Spleen (tissue), 7 donors: ENCODE measurements around the gene SHC4.

Experiments
- POLR2A ChIP-seq, 3 donors: fragments of 450-650 bp; IDR thresholded peaks; one replicate each; pipeline ENCODE4 v1.5.1; 2017; ENCODE audit warnings: antibody characterized with exemption in 3 of 3, mild to moderate bottlenecking in 1 of 3
- POLR2AphosphoS5 ChIP-seq, 3 donors: sonication (generic); formaldehyde crosslinking; IDR thresholded peaks; one replicate each; pipeline ENCODE4 v1.5.1; 2017; ENCODE audit warnings: antibody characterized with exemption in 3 of 3
- TF ChIP-seq, protein P1 (sequence below), 11 experiments: fragments of 200-600 bp in 7 of 11; fragments of 450-650 bp in 4 of 11; sonication (generic) in 4 of 11; IDR thresholded peaks in 8 of 11; conservative IDR thresholded peaks in 3 of 11; 1 replicate in 7 of 11; 2 replicates in 4 of 11; pipeline versions ENCODE4 v1.4.0 to v1.8.0; 2016 to 2021; ENCODE audit warnings: antibody characterized with exemption in 11 of 11, inconsistent platforms in 4 of 11, mild to moderate bottlenecking in 1 of 11
- donor health status: DM: no; HTN: no; CAD: no; lungs with moderate emphysema.
- donor health status: DM: no; HTN: no; CAD: no.
- donor health status: DM: no; HTN: no; CAD: no.

GRCh38 chr15:48905847-48906246 lies 57.9 kb downstream of the SHC4 start:
- TF ChIP-seq, protein P1, sequence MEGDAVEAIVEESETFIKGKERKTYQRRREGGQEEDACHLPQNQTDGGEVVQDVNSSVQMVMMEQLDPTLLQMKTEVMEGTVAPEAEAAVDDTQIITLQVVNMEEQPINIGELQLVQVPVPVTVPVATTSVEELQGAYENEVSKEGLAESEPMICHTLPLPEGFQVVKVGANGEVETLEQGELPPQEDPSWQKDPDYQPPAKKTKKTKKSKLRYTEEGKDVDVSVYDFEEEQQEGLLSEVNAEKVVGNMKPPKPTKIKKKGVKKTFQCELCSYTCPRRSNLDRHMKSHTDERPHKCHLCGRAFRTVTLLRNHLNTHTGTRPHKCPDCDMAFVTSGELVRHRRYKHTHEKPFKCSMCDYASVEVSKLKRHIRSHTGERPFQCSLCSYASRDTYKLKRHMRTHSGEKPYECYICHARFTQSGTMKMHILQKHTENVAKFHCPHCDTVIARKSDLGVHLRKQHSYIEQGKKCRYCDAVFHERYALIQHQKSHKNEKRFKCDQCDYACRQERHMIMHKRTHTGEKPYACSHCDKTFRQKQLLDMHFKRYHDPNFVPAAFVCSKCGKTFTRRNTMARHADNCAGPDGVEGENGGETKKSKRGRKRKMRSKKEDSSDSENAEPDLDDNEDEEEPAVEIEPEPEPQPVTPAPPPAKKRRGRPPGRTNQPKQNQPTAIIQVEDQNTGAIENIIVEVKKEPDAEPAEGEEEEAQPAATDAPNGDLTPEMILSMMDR (IDR thresholded peaks at IDR 0.05 in 8 of 11, conservative IDR thresholded peaks at IDR 0.05 in 3 of 11) = no peak
- TF ChIP-seq POLR2A (IDR thresholded peaks at IDR 0.05) (no peak), POLR2AphosphoS5 (IDR thresholded peaks at IDR 0.05) (no peak)
